Measurements from ENCODE around the gene RIMS1.

RIMS1 gene

DNA sequence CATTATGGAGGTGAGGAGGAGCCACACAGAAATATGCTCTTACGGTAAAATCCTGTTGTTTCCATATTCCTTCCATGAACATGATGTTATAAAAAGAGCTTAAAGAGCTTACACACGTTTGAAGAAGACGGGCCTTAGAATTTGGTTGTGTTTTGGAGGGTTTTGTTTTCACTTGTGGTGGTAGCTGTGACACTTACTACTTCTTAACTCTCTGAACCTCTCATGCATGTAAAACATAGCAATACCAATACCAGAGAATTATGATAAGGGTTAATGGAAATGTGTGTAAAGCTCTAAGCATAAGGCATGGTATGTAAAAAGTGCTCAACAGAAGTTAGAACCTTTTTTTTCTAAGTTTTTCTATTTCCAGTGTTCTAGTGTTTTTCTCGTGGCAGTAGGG is 479.4 kb downstream of the RIMS1 start:
- no peak for DNase-seq

DNA sequence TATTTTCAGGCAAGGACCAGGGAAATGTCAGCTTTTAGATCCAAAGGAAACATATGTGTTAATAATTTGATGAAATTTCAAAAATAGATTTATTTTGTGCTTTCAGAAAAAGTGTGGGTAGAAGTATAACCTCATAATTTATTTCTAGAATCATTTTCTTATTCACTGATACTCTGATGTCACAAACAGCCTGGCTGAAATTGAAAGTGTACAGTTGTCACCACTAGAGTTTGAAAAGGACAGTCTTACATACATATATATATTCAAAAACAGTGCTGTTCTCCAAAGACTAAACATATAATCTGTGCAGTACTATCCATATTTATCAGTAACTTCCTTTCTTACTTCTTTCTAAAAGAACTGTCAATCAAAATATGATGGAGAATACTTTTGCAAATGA is 481.1 kb downstream of the RIMS1 start:
- DNase-seq: no peak

DNA sequence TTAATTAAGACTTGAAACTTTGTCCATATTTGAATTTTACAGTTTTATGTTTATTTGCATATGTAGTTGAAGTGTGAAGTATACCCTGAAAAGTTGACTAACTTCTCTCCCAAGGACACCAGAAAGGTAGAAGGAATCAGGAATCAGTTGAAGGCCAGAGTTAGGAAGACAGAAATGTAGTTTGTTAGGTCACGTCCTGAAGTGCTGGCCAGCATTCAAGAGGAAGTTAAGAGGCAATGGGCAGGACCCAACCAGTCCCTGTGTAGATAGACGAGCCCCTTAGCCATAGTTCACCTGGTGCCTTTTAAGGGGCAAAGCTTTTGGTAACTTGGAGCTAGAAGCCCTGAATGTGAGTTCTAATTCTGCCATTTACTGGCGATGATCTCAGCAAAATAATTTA is 485.1 kb downstream of the RIMS1 start:
- DNase-seq: no peak

DNA sequence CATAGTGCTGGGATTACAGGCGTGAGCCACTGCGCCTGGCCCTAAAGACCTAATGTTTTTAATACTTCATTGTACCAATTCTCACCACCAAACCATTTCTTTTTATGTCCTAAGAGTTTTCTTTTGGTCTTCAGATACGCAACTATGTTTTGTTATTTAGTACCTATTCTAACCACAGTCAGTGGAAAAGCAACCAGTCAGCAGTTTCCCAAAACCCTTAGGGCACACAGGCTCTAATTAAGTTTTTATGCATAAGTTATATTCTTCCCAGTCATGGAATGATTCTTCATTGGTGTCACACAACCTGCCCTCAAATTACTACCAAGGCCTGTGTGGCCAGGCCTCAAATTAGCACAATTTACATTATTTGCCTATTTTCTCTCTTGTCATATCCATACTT is 487.8 kb downstream of the RIMS1 start:
- no peak for DNase-seq

DNA sequence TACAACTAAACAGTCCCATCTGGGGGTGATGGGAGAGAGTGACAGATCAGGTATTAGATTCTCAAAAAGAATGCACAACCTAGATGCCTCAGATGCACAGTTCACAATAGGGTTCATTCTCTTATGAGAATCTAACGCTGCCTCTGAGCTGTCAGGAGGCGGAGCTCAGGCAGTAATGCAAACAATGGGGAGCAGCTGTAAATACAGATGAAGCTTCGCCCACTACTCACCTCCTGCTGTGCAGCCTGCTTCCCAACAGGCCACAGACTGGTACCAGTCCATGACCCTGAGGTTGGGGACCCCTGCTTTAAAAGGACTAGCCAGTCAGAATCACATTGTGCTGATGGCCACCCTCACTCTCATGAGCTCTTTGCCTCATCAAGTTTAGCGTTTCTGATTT is 488.5 kb downstream of the RIMS1 start:
- DNase-seq: no peak

DNA sequence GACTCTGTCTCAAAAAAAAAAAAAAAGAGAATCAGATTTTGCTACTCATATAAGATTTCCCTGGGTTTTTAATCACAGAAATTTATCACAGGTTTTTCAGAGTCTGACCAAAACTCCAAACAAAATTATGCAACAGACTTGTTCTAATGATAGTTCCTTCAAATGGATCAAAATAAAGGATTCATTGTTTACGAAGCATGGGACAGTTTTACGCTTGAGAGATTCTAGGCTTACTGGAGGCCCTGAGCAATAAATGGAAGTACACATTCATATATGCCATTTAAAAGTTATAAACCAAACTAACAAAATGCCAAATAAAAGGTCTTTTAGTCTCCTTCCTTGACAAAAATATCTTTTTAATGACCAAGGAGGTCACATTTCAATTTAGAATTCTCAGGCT is 490.4 kb downstream of the RIMS1 start:
- no peak for DNase-seq

DNA sequence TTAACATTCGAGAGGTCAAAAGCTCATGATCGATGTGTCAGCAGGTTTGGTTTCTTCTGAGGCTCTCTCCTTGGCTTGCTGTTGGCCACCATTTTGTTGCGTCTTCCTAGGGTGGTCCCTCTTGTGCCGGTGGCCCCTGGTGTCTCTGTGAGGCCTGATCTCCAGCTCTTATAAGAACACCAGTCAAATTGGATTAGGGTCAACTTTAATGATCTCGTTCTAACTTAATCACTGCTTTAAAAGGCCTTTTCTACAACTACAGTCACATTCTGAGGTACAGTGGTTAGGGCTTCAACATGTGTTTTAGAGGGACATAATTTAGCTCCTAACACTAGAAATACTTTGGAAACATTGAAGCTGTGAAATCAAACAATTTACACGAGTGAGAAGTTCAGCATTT is 494.7 kb downstream of the RIMS1 start:
- no peak for DNase-seq

DNA sequence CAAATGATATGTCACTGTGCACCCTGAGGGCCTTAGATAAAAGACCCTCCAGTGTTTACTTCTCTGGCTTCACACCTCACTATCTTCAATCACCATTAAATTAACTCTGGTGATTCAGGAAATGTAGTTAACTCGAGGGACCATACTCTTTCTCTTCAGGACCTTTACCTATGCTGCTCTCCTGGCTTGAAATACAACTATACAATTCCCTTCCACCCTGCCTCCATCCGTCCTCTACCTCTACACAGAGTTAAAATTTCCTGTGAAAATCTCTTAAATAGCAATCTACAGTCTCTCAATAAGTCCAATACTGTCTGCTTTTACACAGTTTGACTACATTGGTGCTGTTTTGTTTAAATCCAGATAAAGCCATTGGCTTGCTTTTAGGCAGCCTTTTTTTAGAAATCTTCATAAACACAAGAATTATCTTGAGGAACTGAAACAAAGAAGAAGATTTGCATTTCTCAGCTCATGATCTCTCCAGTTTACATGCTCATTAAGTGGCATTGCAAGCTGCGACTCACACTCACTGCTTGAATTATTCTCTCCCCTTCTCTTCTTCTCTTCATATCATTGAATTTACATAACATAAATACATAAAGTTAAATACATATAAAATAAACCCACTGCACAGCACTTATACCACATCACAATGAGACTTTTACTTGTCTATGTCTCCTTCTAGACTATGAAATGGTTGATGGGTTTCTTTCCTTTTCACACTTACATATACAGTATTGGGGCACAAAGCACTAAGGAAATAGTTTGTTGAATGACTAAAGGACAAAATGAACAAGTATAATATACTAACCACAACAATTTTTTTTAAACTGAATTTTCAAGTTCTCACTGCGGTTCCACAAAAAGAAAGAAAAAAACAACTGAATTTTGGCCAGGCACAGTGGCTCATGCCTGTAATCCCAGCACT is 496.5 kb downstream of the RIMS1 start:
- DNase-seq: no peak

DNA sequence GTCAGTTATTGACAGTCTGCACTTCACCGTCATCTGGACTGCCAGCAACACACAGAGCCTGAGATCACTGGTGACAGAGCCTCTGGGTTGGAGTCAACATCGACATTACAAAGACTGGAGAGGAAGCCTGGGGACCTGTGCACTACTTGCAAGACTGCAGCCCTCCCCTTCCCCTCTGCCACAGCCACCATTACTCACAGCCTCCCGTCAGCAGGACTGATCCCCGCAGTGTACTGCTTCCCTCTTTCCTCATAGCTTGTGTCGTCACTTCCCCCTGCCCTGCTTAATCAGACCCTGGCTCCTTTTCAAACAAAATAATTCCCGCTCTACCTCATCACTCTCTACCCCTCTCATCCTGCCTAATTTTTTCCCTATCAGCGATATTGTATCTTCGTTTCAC is 500.0 kb downstream of the RIMS1 start:
- no peak for DNase-seq

DNA sequence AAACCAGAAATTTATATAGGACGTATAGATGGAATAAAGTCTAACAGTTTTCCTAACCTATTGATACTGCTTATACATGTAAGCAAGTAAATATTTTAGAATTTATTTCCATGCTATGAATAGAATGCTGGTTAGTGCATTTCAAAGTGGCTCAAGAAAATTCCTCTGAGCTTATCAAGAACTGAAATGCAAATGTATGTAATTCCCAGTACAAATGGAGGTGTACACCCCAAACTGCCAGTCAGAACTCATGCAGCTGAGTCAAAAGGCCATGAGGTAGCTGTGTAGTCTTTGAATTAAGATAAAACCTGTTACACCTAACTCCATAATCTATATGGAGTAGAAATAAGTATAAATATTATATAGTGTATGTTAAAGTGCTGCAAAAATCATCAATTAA is 503.3 kb downstream of the RIMS1 start:
- DNase-seq: no peak

DNA sequence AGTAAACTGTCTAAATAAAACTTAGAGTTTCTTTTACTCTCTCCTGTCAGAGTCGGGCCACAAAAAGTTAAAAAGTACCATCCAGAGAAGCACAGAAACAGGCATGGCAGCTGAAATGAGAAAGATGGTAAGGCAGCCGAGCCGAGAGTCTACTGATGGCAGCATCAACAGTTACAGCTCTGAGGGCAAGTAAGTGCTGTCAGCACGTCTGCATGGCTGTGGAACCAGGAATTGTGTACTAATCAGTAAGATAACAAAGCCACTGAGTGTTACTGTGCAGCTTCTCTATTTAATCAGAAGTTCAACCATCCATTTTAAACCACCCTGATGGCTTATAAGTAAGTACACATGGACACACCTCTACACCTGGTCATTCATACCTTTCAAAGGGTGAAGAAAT is 504.2 kb downstream of the RIMS1 start:
- DNase-seq: no peak

DNA sequence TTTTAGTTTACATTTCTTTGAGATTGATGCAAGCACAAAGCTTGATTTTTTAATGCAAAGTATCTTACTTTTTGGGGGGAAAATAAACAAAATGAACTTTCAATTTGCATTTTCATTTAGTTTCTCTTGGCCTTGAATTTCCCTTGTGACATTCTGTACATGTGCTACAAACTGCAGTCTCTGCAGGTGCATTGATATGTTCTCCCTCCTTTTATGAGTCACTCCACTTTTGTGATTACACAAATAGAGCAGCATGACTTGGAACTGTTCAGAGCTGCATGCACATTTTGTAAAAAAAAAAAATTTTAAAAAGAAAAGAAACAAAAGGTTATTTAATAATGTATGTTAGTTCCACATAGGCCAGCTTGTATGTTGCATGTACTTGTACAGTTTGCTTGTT is 515.5 kb downstream of the RIMS1 start:
- no peak for DNase-seq

DNA sequence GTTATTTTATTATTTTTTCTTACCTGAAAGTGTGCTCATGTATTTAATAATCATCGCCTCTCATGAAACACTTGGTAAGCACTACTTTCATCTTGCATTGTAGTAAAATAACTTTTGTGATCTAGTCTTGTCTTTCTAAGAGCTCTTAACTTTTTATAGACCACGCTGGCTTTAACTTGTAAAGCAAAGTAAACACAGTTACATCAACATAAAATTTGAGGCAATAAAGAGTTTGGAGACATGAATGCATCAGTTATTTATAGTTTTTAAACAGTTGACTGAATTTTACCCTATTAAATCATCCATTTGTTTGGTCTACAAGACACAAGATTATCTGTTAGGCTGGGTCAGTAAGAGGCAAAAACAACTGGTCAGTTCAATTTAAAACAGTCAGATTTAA is 517.1 kb downstream of the RIMS1 start:
- DNase-seq: no peak

DNA sequence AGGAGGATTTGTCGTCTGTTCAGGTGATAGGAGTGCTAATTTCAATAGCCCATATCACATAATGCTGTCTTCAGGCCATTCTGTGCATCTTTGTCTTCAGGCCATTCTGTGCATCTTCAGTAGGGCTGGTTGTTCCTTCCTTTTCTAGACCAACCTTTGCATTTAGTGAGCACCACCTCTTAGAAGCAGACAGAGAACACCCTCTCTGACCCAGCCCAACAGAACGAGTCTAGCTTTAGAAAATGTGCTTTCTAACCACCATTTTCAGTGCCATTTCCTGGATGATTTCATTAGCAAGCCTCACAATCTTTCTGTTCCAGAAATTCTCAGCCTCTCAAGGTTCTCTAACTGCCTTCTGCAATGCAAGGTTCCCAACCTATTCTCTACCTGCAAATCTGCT is 520.2 kb downstream of the RIMS1 start:
- DNase-seq: no peak

DNA sequence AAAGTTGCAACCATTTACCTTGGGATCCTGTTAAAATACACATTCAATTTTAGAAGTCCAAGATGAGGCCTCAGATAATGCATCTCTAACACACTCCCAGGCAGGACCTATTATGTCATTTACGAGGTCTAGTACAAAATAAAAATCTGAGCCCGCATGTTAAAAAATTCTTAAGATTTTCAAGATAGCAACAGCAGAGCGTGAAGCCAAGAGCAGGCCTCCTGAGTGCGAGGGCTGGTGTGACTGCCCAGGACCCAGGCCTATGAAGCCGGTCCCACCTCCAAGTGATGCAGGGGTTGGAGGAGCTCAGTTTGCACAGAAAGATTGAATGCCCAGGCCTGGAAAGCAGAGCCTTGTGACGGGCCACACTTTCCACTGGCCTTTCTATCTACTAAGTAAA is 524.4 kb downstream of the RIMS1 start:
- DNase-seq: no peak

DNA sequence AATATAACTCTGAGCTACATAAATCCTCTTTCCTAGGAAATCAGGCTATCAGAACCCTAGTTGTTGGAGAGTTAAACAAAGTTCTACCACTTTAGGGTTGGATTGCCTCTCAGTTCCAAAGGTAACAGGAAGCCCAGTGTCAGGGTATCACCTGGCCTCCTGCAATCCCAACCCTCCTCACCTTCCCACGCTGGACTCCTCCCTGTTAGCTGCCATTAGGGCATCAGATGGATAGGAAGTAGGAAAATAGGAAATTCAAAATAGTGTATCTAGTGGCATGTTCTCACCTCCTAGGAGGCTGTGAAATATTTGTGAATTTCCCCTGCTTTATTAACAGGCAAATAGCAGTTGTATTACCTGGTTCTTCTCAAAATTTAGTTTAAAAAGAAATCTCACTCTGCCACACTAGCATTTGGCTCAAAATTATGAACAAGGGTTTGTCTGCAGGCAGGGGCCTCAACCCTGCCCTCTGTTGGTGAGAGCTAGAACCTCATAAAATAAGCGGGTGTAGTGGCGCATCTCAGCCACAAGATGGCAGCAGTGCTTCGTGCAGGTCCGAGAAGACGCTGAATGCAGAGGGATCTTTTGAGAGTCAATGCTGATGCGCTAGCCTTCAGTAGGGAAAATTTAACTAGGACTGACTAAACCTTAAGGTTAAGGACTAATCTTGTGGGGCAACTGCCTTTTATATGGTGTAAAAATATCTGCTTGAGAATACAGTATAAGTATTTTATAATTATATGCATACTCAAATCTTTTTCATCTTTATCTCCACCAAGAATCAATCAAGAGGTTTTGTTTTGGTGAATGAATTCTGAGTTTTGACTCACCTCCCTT is 525.7 kb downstream of the RIMS1 start:
- DNase-seq: peak; percentile 59

DNA sequence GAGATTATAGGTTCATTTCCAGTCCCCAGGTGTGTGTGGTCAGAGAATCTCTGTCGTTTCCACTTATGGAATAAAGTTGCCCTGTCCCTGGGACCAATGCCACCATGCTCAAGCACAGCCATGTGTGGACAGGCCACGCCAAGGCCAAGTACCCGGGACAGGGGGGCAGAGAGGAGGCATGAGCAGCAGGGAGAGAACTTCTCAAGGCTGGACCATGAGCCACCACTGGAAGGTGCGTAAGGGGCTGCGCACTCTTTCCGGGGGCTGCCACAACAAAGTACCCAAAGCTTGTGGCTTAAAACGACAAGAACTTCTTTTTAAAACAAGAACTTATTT is 526.3 kb downstream of the RIMS1 start:
- no peak for DNase-seq

DNA sequence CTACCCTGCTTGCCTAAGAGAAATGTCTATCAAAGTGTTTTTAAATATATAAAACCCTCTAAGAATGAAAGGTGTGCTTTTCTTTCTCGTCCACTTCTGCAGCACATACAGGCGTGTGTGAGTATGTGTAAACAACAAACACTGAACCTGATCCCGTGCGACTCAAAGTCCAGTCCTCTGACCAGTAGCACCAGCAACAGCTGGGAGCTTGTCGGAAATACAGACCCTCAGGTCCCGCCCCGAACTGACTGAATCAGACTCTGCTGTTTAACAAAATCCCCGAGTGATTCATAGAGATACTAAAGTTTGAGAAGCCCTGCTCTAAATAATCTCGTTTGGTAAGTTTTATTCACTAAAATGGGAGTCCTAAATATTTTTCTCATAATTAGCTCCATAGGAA is 527.5 kb downstream of the RIMS1 start:
- no peak for DNase-seq

DNA sequence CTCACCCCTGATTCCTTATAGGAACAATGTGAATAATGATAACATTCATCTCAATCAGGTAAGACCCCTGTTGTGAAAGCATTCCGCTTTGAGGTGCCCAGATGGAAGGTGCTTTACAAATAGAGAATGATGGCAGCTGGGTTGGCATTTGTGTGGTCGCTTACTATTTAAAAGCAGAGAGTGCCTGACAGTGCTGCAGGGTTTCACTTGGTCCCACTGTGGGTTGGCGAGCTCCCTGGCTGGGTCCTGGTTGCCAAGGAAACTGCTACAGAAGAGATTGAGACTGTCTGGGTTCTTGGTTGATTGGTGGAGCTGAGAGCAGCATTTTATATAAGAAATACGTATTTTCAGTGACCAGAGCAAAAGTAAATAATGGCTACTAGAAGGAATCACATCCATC is 528.3 kb downstream of the RIMS1 start:
- DNase-seq: no peak

DNA sequence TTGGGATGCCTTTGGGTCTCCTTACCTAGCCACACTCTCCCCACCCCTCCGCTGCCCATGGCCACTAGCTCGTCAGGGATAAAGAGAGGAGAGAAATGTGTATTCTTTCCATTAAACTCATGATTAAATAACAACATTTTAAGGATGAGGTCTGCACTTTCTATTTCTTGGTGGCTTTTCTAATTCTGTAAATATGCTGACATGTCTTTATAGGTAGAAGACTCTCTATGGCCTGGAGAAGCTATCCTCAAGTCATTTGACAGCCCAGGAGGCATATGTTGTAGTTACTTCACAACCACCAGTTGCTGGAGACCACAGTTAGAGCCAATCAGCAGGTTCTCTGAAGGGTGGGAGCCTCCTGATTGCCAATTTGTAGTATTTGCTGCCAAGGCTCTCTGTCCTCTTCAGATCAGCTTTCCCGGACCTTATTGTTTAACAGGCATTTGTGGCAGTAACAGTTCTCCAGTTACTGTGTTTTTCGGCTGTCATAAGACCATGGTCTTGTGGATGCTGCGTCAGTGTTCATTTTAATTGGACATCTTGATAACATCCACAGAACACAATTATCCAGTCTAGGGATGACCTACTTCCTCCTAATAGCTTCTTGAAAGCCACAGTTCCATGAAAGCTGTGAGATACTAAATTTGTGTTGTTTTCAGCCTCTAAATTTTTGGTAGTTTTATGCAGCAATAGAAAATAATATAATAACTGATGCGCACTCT is 530.6 kb downstream of the RIMS1 start:
- DNase-seq: no peak

DNA sequence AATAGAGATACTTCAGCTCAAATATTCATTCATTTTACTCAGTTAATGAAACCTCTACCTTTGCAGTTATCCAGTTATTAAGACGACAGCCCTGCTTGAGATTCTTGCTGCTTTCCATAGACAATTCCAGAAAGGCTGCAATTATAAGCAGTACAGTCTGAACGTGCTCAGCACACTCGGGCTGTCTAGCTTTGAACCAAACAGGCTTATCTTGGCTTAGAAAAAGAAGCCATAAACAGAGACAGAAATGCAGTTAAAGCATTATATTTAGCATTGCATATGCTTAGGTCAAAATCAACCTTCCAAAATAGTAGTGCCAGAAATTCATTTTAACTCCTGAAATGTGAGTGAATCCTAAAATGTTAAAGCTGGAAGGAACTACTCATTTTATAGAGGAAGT is 531.4 kb downstream of the RIMS1 start:
- no peak for DNase-seq

DNA sequence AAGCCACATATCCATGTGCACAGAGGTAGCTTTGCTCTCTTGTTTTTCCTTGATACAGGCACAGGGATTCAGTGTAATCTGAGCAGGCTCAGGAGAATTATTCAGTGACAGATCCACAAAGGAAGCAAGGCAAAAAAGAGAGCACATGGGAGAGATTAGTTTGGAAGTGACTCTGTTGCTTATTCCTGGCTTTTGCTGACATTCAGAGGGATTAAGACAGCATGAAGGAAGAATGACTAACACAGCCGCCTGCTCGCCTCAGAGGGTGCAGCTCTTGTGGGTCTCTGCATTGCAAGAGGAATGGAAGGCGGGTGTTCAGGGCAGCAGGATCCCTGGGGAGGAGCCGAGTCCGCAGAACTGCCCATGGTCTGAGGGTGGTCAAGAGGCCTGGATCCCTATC is 532.1 kb downstream of the RIMS1 start:
- no peak for DNase-seq

DNA sequence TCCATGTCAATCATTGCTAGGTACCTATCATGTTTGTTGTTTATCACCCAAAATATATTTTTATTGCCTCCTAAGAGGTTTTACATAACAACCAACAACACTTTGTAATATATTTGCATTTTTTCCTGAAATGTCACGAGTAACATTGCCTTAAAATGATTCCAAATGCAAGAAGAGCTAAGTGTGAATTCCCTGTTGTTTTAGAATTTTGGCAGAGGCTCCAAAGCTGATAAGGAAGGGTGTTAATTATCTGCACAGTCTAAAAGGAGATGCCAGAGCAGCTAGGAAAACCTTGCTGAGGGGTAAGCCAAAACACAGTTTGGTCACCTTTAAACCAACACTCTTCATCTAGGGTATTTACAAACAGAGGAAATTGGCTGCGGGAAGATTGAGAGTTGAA is 533.6 kb downstream of the RIMS1 start:
- DNase-seq: no peak

DNA sequence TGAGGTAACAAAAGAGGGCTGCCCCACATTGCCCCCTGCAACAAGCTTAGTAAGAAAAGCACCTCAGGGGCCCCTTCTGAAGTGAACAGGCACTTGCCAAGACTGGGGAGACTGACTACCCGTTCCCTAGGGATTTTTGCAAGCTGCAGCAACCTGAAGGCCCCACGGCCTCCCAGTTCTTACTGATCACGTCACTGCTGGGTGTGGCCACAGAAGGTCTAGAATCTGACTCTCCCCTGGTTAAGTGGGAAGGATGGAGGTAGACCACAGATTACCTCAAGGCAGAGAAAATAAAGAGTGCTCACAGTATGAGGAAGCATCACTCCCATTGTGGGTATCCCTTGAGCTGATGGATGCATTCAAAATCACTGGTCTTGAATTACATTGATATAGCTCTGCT is 534.1 kb downstream of the RIMS1 start:
- no peak for DNase-seq

Measured in effector CD8-positive, alpha-beta T cell (primary cell).